GM11168 (cell line): ENCODE measurements around the gene BRD8.
"Not testable (repeated sequence)": the region's sequence is repeated elsewhere in the genome, so short reads cannot be mapped to it uniquely, and the experiment has no call there.

Source experiments
- in situ Hi-C: fragments of 300-500 bp; cut with MboI; formaldehyde crosslinking; loops from one replicate; pipeline ENCODE4 v1.12.0; 2022; ENCODE audit warnings: low sequenced_read_pairs; ENCODE audit not compliant: unreplicated experiment

The BRD8 gene

DNA sequence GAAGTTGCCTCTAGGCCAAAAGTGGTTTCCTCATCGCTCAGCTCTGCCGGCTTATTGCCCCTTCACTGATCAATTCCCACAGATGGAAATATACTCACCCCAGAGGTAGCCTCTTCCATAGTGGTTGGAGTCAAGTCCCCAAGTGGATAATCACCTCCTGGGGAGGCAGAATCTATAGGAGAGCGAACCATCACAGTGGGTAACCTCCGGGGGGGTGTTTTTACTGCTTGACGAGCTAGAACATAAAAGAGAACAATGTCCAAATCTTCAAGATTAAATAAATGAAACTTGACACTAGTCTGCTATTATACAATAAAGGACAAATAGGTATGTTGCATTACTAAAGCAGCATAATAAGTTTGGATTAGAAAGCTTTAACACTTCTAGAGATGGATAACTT, 9.3 kb downstream of the BRD8 start:
- in situ Hi-C loops: no loop called here

- in situ Hi-C loops: no loop called here
These were observed 14.7 kb downstream of the BRD8 start for GRCh38 chr5:138163721-138164120.

DNA sequence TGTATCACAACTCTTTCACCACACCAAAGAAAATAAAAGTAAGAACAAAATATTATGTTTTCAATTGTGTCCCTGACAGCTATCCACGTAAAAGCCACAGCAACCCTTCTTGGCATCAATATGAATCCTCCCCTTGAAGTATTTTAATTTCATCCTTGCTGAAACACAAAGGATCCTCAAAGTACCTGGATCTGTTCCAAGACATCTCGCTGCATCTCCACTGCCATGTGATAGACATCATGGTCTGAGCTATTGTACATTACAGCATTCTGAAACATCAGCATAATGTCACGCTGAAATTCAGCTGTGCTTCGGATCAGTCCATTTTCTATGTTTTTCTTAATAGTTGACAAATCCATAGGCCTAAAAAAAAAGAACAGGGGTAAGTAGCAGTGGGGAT, 17.7 kb downstream of the BRD8 start:
- in situ Hi-C loops: no loop called here

- in situ Hi-C loops: no loop called here
These were observed 18.8 kb downstream of the BRD8 start for GRCh38 chr5:138159666-138160065.

DNA sequence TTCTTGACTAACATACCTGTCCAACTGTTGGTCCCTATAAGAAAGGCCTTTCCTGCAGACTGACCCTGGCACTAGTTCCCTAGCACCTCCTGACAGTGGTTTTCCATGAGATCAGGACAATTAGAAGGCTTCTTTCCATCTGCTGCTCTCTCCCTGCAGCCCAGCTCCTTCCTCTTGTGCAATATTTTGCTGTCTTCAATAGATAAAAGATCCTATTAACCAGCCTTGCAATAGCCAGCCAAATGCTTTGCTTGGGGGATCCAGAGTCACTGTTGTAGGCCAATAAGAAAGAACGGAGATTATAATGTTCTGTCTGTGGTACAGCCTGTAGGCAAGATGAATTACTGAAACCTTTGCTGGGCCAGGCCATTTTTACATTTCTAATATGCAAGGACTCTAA, 20.8 kb downstream of the BRD8 start:
- in situ Hi-C loops: no loop called here

GRCh38 chr5:138155977-138156376, 22.5 kb downstream of the BRD8 start:
- in situ Hi-C loops: not testable (repeated sequence)

DNA sequence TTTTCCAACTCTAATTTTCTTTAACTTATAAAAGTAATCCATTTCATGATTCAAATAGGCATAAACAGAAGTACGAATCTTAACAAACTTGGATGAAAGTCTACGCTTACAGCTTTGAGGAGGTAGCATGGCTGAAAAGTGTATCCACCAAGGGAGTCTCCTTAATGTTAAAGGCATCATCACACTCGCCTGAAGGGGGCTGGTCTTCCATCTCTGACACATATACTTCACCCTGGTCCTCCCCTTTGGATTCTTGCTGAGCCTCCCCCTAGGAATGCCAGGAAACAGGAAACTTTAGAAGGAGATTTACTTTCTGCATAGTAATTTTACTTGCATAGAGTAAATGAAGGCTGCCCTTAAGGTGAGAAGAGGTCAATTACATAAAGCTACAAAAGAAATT, 28.9 kb downstream of the BRD8 start:
- in situ Hi-C loops: no loop called here

GRCh38 chr5:138148811-138149210, 29.6 kb downstream of the BRD8 start:
- in situ Hi-C loops: no loop called here

GRCh38 chr5:138143578-138143977, 34.9 kb downstream of the BRD8 start:
- in situ Hi-C loops: not testable (repeated sequence)

- in situ Hi-C loops: no loop called here
These were observed 36.7 kb downstream of the BRD8 start for GRCh38 chr5:138141734-138142133.

- in situ Hi-C loops: no loop called here
These were observed 38.2 kb downstream of the BRD8 start for GRCh38 chr5:138140268-138140667.

DNA sequence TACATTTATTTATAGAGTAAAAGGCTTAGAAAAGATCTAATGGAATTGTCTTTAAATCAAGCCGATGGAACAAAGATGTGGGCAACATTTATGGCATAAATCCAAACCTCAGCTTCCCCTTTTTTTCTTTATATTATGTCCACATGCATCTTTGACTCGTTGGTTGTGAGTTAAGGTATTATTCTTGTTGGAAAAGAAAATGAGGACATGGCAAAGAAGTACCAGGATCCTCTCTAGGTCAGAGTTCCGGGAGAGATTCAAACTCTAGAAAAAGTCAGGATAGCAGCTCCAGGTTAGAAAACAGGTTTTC, 38.7 kb downstream of the BRD8 start:
- in situ Hi-C loops: no loop called here

DNA sequence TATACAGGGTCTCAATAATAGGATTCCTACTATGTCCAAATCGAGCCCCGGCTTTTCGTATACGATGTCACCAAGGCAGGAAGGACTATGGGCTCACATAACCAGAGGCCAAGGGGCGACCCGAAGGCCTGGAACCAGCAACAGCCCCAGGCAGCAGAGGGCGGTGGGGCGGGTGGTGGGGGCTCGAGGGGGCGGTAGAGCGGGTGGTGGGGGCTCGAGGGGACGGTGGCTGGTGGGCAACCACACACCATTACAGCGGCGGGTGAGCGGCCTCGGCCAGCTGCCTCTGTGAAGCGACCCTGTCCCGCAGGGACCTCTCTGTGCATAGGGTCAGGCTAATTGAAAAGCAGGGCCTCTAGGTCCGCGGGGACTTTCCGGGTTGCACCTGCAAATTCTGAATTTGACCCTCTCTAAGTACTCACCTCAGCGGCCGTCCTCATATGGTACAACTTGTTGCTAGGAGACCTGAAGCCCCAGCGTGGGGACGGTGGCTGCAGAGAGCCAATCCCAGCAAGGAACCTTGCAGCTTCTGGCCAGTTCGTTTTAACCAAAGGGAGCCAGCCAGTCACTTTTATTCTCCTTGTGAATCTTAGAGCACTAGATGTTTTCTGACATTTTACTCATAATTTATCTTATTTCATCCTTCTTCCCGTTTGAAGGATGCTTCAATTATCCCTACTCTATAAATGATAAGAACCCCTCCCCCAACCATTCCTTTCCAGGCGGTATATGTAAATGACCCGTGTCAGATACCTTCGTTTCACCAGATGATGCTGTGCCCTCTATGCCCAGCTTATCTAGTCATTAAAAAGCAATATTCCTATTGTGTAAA, 39.3 kb downstream of the BRD8 start, which contains the start of gene NME5:
Gene NME5 (minus strand): TSS at position 480 of the 832 bp plus-strand sequence. CDS start 648 bp downstream, outside the sequence.
- in situ Hi-C loops: no loop called here

DNA sequence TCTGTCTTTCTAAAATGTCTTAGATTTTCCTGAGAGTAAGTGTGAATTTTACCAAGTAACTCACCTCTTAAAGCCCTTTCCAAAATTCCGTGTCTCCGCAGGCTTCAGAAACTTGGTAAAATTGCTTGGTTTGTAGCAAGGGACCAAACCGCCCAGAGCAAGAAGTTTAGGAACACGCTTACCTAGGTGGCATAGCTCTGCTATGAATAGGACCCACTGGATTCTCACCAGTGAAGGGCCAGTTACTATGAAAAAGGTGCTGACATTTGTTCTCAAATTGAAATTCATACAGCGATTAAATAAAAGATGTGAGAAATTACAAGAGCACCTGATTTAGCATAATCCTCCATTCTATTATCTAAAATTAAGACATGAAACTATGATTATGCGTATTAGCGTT, 45.9 kb downstream of the BRD8 start:
- in situ Hi-C loops: no loop called here

DNA sequence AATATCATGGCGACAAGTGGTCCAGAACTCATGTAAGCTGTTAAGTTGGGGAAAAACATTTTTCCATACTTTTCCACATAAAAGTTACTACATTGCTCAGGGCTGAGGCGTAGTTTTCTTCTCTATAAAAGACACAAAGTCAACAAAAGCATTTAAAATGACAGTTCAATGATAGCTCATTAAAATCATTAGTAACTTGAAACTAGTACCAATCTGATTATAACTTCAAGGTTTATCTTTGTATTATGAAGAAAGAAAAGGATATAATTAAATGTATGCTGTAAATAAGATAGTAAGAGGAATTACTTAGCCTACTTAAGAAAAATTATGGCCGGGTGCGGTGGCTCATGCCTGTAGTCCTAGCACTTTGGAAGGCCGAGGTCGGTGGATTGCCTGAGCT, 49.1 kb downstream of the BRD8 start:
- in situ Hi-C loops: loop anchor here (5.0 kb wide), 1 partner anchor 52 kb away; no protein-coding TSS in a partner anchor

GRCh38 chr5:138128334-138128733, 50.1 kb downstream of the BRD8 start:
- in situ Hi-C loops: loop anchor here (5.0 kb wide), 1 partner anchor 51 kb away; no protein-coding TSS in a partner anchor

- in situ Hi-C loops: no loop called here
These were observed 63.2 kb downstream of the BRD8 start for GRCh38 chr5:138115254-138115653.

- in situ Hi-C loops: no loop called here
These were observed 66.5 kb downstream of the BRD8 start for GRCh38 chr5:138111937-138112336.

DNA sequence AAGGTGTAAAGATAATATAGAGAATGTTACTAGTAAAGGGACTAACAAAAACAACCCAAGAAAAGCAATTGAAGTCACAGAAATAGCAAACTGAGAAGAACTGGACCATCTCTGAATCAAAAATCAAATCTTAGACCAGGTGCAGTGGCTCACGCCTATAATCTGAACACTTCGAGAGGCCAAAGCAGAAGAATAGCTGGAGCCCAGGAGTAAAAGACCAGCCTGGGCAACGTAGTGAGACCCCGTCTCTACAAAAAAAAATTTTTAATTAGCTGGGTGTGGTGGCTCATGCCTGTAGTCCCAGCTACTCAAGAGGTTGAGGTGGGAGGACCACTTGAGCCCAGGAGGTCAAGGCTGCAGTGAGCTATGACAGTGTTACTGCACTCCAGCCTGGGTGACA, 67.2 kb downstream of the BRD8 start:
- in situ Hi-C loops: no loop called here

DNA sequence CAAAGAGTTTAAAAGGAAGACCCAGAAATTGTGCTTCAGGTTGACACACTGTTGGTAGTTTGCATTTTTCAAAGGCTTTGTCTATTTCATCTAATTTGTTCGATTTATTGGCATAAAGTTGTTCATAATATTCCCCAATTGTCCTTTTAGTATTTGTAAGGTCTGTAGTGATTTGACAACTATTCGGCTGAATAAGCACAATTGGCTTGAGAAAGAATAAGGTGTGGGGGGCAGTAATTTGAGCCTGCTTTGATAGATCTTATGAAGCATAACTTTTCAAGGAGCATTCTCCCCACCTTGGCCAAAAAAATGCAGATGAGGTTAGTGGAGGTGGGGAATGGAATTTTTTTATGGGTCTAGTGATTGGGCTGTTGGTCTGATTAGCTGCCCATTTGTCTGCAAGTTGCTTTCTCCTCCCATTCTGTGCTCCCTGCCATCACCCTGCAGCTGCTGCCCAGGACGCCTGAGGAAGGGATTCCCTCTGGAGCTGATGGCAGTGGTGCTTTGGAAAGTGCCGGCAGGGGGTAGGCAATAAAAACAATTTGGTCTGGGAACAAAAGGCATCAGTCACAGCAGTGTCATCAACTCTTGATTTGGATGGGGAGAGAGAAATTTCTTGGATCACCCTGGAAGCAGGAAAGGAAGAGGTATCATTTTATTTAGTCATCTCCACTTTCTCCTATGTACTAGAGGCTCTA, 68.0 kb downstream of the BRD8 start:
- in situ Hi-C loops: no loop called here

GRCh38 chr5:138109463-138110265, 68.8 kb downstream of the BRD8 start:
- in situ Hi-C loops: no loop called here
